Neural progenitor cell (in vitro differentiated cells): ENCODE data around the gene DHDH. TPM values are rescaled to one million over a fixed set of nuclear protein-coding genes. Genes with fewer than 3 reads are reported as not detected.
"Not testable (repeated sequence)": the region's sequence is repeated elsewhere in the genome, so short reads cannot be mapped to it uniquely, and the experiment has no call there.

Experiments used
- DNase-seq: peaks from one replicate; pipeline ENCODE4 v3.0.0-alpha.2; 2016; ENCODE audit warnings: low spot score
- H2AFZ ChIP-seq: fragments of 200-600 bp; sonication (generic); replicated peaks from 2 replicates; pipeline ENCODE4 v1.6.1; 2016; ENCODE audit warnings: antibody characterized with exemption
- H3F3A ChIP-seq: fragments of 200-600 bp; sonication (generic); 2 replicates; pipeline ENCODE4 v1.6.1; 2016; ENCODE audit warnings: antibody characterized with exemption, low read depth
- H3K27ac ChIP-seq: fragments of 200-600 bp; sonication (generic); 2 replicates; pipeline ENCODE4 v1.5.1; 2016; ENCODE audit warnings: mild to moderate bottlenecking
- H3K27me3 ChIP-seq: fragments of 200-600 bp; sonication (generic); 2 replicates; pipeline ENCODE4 v1.6.1; 2016; ENCODE audit warnings: mild to moderate bottlenecking, moderate library complexity
- H3K36me3 ChIP-seq: fragments of 200-600 bp; sonication (generic); 2 replicates; pipeline ENCODE4 v1.5.1; 2016
- H3K4me1 ChIP-seq: fragments of 200-600 bp; sonication (generic); 2 replicates; pipeline ENCODE4 v1.6.1; 2016; ENCODE audit warnings: mixed run types
- H3K4me2 ChIP-seq: fragments of 200-600 bp; sonication (generic); 2 replicates; pipeline ENCODE4 v1.6.1; 2016
- H3K4me3 ChIP-seq: fragments of 200-600 bp; sonication (generic); 2 replicates; pipeline ENCODE4 v1.5.1; 2016
- H3K79me2 ChIP-seq: fragments of 200-600 bp; sonication (generic); 2 replicates; pipeline ENCODE4 v1.6.1; 2016; ENCODE audit warnings: low read depth
- H3K9ac ChIP-seq: fragments of 200-600 bp; sonication (generic); 2 replicates; pipeline ENCODE4 v1.6.1; 2016
- H3K9me3 ChIP-seq: fragments of 200-600 bp; sonication (generic); 2 replicates; pipeline ENCODE4 v1.5.1; 2016; ENCODE audit warnings: low read depth
- H4K20me1 ChIP-seq: fragments of 200-600 bp; sonication (generic); 2 replicates; pipeline ENCODE4 v1.6.1; 2016; ENCODE audit warnings: low read depth
- H3K27ac Mint-ChIP-seq: 3 replicates; pipeline ENCODE4 v1.8.0; 2021; ENCODE audit warnings: mixed read lengths
- H3K27me3 Mint-ChIP-seq: 2 replicates; pipeline ENCODE4 v1.8.0; 2022; ENCODE audit warnings: low read depth, mild to moderate bottlenecking, inconsistent platforms, moderate library complexity, mixed read lengths; ENCODE audit not compliant: insufficient read depth
- H3K36me3 Mint-ChIP-seq: 3 replicates; pipeline ENCODE4 v1.8.0; 2021; ENCODE audit warnings: mixed read lengths
- H3K4me1 Mint-ChIP-seq: 3 replicates; pipeline ENCODE4 v1.8.0; 2021; ENCODE audit warnings: mixed read lengths
- H3K4me3 Mint-ChIP-seq: 3 replicates; pipeline ENCODE4 v1.8.0; 2021; ENCODE audit warnings: mild to moderate bottlenecking, moderate library complexity, mixed read lengths
- H3K9me3 Mint-ChIP-seq: 3 replicates; pipeline ENCODE4 v1.8.0; 2020; ENCODE audit warnings: mixed read lengths
- EZH2 ChIP-seq: fragments of 200-600 bp; sonication (generic); IDR thresholded peaks from 2 replicates; pipeline ENCODE4 v1.6.1; 2017; ENCODE audit warnings: antibody characterized with exemption, mild to moderate bottlenecking, moderate library complexity
- EZH2phosphoT487 ChIP-seq: fragments of 200-600 bp; sonication (generic); IDR thresholded peaks from 2 replicates; pipeline ENCODE4 v1.6.1; 2017; ENCODE audit warnings: antibody characterized with exemption
- total RNA-seq: library from RNA; depleted of rRNA; stranded (reverse); fragments of >200 nt; gene quantifications from 2 replicates; pipeline ENCODE4 v1.2.3, GENCODE V29; 2015; ENCODE audit warnings: low replicate concordance
- TF ChIP-seq, protein P1 (sequence below): fragments of 200-600 bp; sonication (generic); IDR thresholded peaks from 2 replicates; pipeline ENCODE4 v1.5.1; 2017; ENCODE audit warnings: antibody characterized with exemption, mild to moderate bottlenecking

Gene DHDH
- total RNA-seq, 1 donor from 2014 or later = not detected

- Histone ChIP-seq H3K4me1 (no peaks in the 10 kb centered on the region), H3K36me3 (no peaks in the 10 kb centered on the region), H3K27me3 (no peaks in the 10 kb centered on the region), H3K27ac (peak overlapping the region; percentile 11), H3K4me3 (peak overlapping the region; percentile 84), H2AFZ (no peak overlapping the region), H3K4me2 (peak overlapping the region; percentile 75), H3K79me2 (peaks cover 23% of the 10 kb centered on the region), H4K20me1 (peaks cover 4% of the 10 kb centered on the region), H3K9me3 (no peaks in the 10 kb centered on the region), H3F3A (peaks cover 17% of the 10 kb centered on the region), H3K9ac (peak overlapping the region; percentile 74)
- TF ChIP-seq EZH2 (no peak), EZH2phosphoT487 (no peak)
- TF ChIP-seq, protein P1, sequence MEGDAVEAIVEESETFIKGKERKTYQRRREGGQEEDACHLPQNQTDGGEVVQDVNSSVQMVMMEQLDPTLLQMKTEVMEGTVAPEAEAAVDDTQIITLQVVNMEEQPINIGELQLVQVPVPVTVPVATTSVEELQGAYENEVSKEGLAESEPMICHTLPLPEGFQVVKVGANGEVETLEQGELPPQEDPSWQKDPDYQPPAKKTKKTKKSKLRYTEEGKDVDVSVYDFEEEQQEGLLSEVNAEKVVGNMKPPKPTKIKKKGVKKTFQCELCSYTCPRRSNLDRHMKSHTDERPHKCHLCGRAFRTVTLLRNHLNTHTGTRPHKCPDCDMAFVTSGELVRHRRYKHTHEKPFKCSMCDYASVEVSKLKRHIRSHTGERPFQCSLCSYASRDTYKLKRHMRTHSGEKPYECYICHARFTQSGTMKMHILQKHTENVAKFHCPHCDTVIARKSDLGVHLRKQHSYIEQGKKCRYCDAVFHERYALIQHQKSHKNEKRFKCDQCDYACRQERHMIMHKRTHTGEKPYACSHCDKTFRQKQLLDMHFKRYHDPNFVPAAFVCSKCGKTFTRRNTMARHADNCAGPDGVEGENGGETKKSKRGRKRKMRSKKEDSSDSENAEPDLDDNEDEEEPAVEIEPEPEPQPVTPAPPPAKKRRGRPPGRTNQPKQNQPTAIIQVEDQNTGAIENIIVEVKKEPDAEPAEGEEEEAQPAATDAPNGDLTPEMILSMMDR = no peak
- Mint-ChIP-seq H3K4me1 (peaks cover 19% of the 10 kb centered on the region), H3K9me3 (no peaks in the 10 kb centered on the region), H3K27ac (peak overlapping the region; percentile 99), H3K36me3 (peaks cover 14% of the 10 kb centered on the region), H3K27me3 (peaks cover 2% of the 10 kb centered on the region), H3K4me3 (peak overlapping the region; percentile 96)
- no peak for DNase-seq
Observed at GRCh38 chr19:48900477-48901406, 32.8 kb upstream of the DHDH start.

- H3K27ac ChIP-seq, H3K27me3 ChIP-seq, H3K4me3 ChIP-seq, H3K36me3 ChIP-seq, H3K9ac ChIP-seq, H4K20me1 ChIP-seq, H3K9me3 Mint-ChIP-seq, DNase-seq, H3K4me2 ChIP-seq, H2AFZ ChIP-seq, H3K4me1 ChIP-seq, H3K27ac Mint-ChIP-seq, H3K27me3 Mint-ChIP-seq, H3K9me3 ChIP-seq: not testable (repeated sequence)
- Mint-ChIP-seq H3K4me1 (peaks cover 19% of the 10 kb centered on the region), H3K4me3 (peak overlapping the region; percentile 76), H3K36me3 (peaks cover 16% of the 10 kb centered on the region)
- H3F3A ChIP-seq = peaks cover 10% of the 10 kb centered on the region
- H3K79me2 ChIP-seq = peaks cover 23% of the 10 kb centered on the region
Observed at GRCh38 chr19:48902291-48902690, 31.2 kb upstream of the DHDH start.

- not testable (repeated sequence) for H3K9me3 Mint-ChIP-seq, H3K9me3 ChIP-seq, H3K4me2 ChIP-seq, DNase-seq, H4K20me1 ChIP-seq, H3K4me3 ChIP-seq, H3K9ac ChIP-seq, H3K27ac Mint-ChIP-seq, H3K27me3 Mint-ChIP-seq, H3K27me3 ChIP-seq, H3K4me1 ChIP-seq, H3K4me3 Mint-ChIP-seq, H3K36me3 ChIP-seq, H2AFZ ChIP-seq, H3K27ac ChIP-seq
- Histone ChIP-seq H3F3A (peaks cover 10% of the 10 kb centered on the region), H3K79me2 (peaks cover 23% of the 10 kb centered on the region)
- peaks cover 19% of the 10 kb centered on the region for H3K36me3 Mint-ChIP-seq
- peaks cover 19% of the 10 kb centered on the region for H3K4me1 Mint-ChIP-seq
Observed at GRCh38 chr19:48903788-48904187, 29.7 kb upstream of the DHDH start.

DNA sequence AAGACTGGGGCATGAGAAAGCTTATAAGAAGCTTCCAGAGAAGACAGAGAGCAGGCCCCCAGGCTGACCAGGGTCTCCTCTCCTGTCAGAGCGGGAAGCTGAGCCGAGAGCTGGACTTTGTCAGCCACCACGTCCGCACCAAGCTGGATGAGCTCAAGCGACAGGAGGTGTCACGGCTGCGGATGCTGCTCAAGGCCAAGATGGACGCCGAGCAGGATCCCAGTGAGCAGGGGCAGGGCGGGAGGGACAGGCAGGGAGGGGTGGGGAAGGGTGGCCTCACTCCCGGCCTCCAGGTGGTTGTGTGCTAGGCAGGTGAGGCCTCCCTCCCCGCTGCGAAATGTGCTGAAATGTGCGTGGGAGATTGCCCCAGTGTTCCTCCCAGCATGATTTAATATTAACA lies 27.8 kb upstream of the DHDH start:
- Mint-ChIP-seq H3K4me1 (peaks cover 7% of the 10 kb centered on the region), H3K9me3 (no peaks in the 10 kb centered on the region), H3K4me3 (no peak overlapping the region), H3K27me3 (peaks cover 2% of the 10 kb centered on the region), H3K36me3 (peaks cover 20% of the 10 kb centered on the region), H3K27ac (no peak overlapping the region)
- Histone ChIP-seq H3K4me3 (no peak overlapping the region), H3K27ac (no peak overlapping the region), H3K9me3 (no peaks in the 10 kb centered on the region), H3K36me3 (no peaks in the 10 kb centered on the region), H3K4me1 (no peaks in the 10 kb centered on the region), H3K79me2 (peaks cover 19% of the 10 kb centered on the region), H3K4me2 (no peak overlapping the region), H3K9ac (no peak overlapping the region), H3F3A (no peaks in the 10 kb centered on the region), H2AFZ (no peak overlapping the region), H4K20me1 (peaks cover 4% of the 10 kb centered on the region), H3K27me3 (no peaks in the 10 kb centered on the region)
- DNase-seq = no peak
- TF ChIP-seq, protein P1 = no peak
- TF ChIP-seq EZH2phosphoT487 (no peak), EZH2 (no peak)
